NOMO-1 (cell line): ENCODE measurements around the gene DISC1.
A peak's percentile ranks its signal among the peaks of the same experiment; 100 is the strongest.
"Not testable (repeated sequence)": the region's sequence is repeated elsewhere in the genome, so short reads cannot be mapped to it uniquely, and the experiment has no call there.

Source experiments
- DNase-seq, 2 experiments: peaks; one replicate each; lab custom pipeline; 2025; ENCODE audit not compliant: unreplicated experiment in 2 of 2; lab: John Stamatoyannopoulos, UW

The DISC1 gene

GRCh38 chr1:231626535-231626950 is at the start of gene DISC1:
TSS of gene DISC1 (plus strand) at chr1:231626790. CDS start at chr1:231626868, 78 bp downstream.
- peak; percentile 80 to 89 for DNase-seq

GRCh38 chr1:231576804-231577718 is 49.5 kb upstream of the DISC1 start:
- no peak for DNase-seq

GRCh38 chr1:231580874-231581273 is 45.7 kb upstream of the DISC1 start:
- no peak for DNase-seq

DNA sequence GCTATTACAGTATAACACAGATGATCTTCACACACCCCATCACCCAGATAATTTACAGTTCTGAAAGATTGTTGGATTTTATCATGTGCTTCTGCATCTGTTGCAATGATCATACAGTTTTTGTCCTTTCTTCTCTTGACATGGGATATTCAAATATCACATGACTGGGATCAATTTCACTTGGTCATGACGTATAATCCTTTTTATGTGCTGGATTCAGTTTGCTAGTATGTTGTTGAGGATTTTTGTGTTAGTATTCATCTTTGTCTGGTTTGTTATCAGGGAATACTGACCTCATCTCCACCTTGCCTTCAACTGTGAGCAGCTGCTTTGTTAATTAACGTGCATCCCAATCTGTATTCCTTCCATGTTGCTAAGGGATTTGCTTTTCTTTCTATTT is 44.7 kb upstream of the DISC1 start:
- no peak for DNase-seq

DNA sequence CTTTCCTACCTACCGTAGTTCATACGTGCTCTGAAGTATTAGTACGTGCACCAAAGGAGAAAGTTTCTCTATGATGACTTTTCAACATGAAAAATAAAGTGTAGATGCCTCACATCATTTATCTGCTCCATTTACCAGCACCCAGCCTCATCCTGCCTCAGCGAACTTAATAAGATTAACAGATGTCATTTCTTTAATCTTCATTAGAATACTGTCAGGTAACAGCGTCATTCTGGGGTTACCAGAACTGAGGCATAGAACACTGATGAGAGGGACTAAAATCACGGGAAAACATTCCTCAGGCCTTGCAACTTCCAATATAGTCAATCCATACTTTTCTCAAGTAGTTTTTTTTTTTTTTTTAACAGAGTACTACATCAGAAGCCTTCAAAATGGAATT is 43.2 kb upstream of the DISC1 start:
- no peak for DNase-seq

GRCh38 chr1:231584117-231584516 is 42.5 kb upstream of the DISC1 start:
- peak in 1 of 2 experiments; percentile 24 for DNase-seq

- DNase-seq: peak; percentile 41 to 65
These were observed 41.7 kb upstream of the DISC1 start for GRCh38 chr1:231584921-231585320.

- peak; percentile 67 to 79 for DNase-seq
These were observed 36.0 kb upstream of the DISC1 start for GRCh38 chr1:231590453-231591198.

- DNase-seq: no peak
These were observed 35.1 kb upstream of the DISC1 start for GRCh38 chr1:231591466-231591865.

DNA sequence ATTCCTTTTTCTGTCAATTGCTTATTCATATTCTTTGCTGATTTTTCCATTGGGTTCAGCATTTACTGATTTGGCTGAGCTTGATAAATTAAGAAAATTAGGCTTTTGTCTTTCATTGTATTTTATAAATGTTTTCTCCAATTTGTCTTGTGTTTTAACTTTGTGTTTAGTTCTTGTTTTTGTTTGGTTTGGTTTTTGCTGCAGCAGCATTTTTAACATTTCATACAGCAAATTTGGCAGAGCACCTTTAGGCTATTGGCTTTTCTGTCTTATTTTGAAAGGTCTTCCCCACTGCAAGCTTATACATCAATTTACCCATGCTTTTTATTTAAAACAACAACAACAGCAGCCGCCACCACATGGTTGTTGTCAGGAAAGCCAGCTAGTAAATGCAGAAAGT is 33.8 kb upstream of the DISC1 start:
- no peak for DNase-seq

GRCh38 chr1:231593264-231593663 is 33.3 kb upstream of the DISC1 start:
- not testable (repeated sequence) for DNase-seq

DNA sequence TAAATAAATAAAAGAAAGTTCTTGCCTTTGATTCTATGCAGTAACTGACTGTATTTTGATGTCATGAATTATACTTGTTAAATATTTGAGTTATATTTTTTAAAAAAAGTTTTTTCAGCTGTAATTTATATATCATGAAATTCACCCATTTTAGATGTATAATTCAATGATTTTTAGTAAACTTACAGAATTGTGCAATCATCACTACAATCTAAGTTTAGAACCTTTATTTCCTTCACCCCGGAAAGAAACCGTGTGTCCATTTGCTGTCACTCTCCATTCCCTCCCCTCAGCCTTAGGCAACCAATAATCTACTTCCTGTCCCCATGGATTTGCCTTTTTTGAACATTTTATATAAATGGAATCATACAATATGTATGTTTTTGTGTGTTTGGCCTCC is 32.5 kb upstream of the DISC1 start:
- DNase-seq: no peak

DNA sequence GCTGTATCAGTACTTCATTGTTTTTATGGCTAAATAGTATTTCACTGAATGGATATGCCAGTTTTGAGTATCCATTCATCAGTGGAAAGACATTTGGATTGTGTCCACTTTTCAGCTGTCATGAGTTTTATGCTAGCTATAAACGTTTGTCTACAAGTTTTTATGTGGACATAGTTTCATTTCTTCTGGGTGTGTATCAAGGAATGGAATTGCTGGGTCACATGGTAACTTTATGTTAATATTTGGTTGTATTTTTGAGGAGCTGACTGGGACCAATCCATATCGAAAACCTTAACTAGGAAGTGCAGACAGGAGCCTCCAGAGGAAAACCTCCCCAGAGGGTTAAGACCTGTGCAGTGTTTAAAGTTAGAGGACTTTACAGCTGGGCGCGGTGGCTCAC is 31.8 kb upstream of the DISC1 start:
- no peak for DNase-seq

GRCh38 chr1:231596337-231596791 is 30.2 kb upstream of the DISC1 start:
- no peak for DNase-seq

DNA sequence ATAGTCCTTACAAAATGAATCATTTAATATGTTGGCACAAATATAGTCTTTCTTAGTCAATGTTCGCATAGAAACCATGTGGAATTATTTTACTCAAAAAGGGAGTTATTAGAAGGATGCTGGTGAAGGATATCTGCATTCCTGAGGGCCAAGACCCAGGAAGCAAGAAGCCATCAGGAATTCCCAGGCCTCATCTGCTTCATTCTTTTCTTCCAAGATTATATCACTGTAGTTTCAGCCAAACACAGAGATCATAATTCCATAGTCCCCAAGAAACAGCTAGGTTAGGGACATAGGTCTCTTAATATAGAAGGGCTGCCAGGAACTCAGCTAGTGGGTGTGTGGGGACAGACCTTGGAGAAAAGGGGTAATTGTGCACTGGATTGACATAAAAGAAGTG is 28.6 kb upstream of the DISC1 start:
- no peak for DNase-seq

DNA sequence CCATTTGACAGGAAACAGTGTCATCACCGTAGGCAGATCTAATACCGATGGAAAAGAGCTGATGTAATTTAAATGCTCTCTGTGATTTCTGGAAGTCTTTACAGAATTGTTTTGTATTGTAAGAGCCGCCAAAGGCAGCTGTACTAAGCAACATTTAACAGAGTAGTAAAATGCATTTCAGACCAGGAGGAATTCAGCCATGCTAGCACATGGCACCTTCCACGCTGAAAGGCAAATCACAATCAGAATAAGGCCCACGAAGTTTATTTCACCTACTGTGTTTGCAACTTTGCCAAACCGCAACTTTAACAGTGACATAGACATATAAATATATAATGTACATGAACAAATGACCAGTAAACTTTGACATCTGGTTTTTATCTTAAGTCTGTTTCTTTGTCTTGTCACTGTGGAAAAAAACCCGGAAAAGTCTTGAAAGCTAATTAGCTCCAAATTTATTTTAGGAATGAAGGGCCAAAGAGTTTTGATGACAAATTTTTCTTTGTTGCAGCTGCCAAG is 26.1 kb upstream of the DISC1 start:
- DNase-seq: no peak

DNA sequence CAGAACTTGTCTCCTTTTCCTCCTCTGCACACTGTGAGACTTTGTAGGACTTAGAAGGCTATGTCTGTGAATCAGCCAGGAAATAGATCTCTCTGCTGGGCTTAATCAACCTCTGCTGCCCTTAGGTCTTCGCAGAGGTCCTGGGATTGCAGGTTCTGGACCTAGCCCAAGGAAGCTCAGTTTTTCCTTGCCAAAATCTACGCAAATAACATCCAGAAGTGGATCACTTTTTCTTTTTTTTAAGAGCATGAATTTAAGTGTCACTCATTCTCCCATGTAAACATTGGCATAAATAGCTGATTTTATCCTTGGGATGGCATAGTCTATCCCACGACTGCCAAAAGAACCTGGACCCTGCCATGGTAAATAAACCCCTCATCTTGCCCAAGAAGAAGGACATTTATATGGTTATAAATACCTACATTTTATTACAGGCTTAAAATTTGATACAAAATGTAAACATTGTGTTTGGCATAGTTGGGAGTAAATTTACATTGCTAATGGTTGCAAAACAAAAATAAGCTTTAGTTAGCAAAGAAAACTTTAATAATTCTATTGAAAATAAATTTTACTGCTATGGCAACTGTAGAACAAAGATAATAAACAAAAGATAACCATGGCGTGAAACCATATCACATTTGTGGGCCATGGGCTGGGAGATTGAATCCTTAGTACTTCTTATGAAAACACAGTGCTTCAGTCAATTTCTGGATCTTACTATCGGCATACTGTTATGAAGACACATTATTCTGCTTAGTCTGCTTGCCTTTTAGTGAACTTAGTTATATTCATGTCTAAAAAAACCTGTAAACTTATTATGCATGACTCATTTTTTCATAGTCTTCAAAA is 24.5 kb upstream of the DISC1 start:
- DNase-seq: no peak

- no peak for DNase-seq
These were observed 24.0 kb upstream of the DISC1 start for GRCh38 chr1:231602673-231602984.

DNA sequence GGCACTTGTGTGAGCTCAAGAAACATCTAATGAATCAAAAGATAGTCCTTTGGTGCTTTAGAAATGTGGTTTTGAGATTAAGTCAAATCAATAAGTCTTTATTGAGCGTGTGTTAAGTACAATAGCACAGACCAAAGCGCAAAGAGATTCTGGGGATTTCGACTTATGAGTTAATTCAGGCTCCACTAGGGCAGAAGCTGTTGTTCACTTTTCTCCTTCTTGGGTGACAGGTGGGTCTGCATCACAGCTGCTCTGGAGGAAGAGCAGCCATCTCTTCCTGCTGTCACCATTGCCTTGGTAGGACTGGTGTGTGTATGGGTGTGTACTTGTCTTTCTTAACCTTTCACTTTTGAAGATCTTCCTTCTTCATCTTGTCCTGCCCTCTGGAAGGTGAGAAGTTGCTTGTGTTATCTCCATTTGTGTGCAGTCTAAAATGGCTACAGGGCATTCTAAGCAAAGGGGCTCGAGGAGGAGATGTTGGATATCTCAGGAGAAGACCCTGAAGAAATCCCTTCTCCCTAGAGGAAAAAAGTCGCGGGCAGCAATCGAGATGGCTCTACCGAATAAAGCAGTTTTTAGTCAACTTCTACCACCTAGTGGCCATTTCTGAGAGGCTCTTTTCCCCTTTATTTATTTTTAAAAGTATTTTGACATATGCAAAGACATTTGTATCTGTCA is 22.9 kb upstream of the DISC1 start:
- DNase-seq: peak; percentile 82 to 86

DNA sequence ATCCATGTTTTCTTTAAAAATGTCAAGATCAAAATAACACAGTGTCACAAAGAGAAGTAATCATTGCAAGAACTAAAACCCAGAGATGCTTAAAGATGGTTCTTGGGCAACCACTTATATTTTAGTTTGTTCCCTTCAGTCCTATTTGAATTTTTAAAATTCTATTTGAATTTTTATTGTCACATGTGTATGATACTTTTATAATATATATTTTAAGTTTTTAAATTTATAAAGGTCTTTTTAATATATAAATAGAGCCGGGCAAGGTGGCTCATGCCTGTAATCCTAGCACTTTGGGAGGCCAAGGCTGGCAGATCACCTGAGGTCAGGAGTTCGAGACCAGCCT is 22.3 kb upstream of the DISC1 start:
- DNase-seq: no peak
